ENCODE measurements around the gene LY6G6C.

DNA sequence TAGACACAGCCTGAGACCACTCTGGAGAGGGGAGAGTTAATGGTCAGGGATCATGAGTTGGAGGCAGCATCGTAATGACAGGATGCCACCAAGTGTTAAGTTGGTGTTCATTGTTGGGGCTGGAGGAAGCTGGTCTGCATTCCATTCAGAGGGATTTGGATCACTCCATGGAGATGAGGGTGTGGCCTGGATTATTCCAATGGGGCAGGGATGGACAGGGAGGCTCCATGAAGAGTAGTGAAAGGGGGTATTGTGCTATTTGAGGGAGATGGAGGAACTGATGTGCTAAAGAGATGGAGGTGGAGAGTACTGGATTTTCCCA lies 42.0 kb upstream of the LY6G6C start:
- no peak for TF ChIP-seq EZH2 (IDR thresholded peaks at IDR 0.05; ENCODE audit: low read length, unreplicated experiment)
- TF ChIP-seq, protein P1, sequence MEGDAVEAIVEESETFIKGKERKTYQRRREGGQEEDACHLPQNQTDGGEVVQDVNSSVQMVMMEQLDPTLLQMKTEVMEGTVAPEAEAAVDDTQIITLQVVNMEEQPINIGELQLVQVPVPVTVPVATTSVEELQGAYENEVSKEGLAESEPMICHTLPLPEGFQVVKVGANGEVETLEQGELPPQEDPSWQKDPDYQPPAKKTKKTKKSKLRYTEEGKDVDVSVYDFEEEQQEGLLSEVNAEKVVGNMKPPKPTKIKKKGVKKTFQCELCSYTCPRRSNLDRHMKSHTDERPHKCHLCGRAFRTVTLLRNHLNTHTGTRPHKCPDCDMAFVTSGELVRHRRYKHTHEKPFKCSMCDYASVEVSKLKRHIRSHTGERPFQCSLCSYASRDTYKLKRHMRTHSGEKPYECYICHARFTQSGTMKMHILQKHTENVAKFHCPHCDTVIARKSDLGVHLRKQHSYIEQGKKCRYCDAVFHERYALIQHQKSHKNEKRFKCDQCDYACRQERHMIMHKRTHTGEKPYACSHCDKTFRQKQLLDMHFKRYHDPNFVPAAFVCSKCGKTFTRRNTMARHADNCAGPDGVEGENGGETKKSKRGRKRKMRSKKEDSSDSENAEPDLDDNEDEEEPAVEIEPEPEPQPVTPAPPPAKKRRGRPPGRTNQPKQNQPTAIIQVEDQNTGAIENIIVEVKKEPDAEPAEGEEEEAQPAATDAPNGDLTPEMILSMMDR (conservative IDR thresholded peaks at IDR 0.05; ENCODE audit: low read depth, low read length), result no peak
- TF ChIP-seq EZH2phosphoT487 (IDR thresholded peaks at IDR 0.05; ENCODE audit: borderline replicate concordance, low read length), result no peak

Data from PC-3 (cell line).